Keratinocyte (primary cell): ENCODE data around the gene ALDH1L1. TPM values are rescaled to one million over a fixed set of nuclear protein-coding genes. Genes with fewer than 3 reads are reported as not detected.

Experiments used
- DNase-seq: peaks from one replicate; pipeline ENCODE4 v3.0.0-alpha.2; 2011; ENCODE audit warnings: low read depth, missing footprints, low spot score
- FAIRE-seq: peaks from 2 replicates; lab custom pipeline; 2011; peaks lifted over from hg19 to GRCh38; lab: Jason Lieb, UNC
- H2AFZ ChIP-seq: 2 replicates; pipeline ENCODE4 v1.6.0; 2012; ENCODE audit warnings: low read length, control low read depth, inconsistent platforms; ENCODE audit not compliant: control insufficient read depth
- H3K27ac ChIP-seq: 2 replicates; pipeline ENCODE4 v1.5.1; 2011; ENCODE audit warnings: low read length; ENCODE audit not compliant: control insufficient read depth, insufficient read depth
- H3K27me3 ChIP-seq: 3 replicates; pipeline ENCODE4 v1.6.0; 2011; ENCODE audit warnings: low read length; ENCODE audit not compliant: control insufficient read depth, insufficient read depth; ENCODE audit errors: extremely low read depth
- H3K36me3 ChIP-seq, 2 experiments: 2 replicates in 1 of 2; 3 replicates in 1 of 2; pipeline ENCODE4 v1.5.1; 2011; ENCODE audit warnings: low read length in 2 of 2, mild to moderate bottlenecking in 1 of 2; ENCODE audit not compliant: control insufficient read depth in 2 of 2, insufficient read depth in 2 of 2; ENCODE audit errors: extremely low read depth in 1 of 2
- H3K4me1 ChIP-seq: 3 replicates; pipeline ENCODE4 v1.5.1; 2011; ENCODE audit warnings: low read length; ENCODE audit not compliant: control insufficient read depth, insufficient read depth; ENCODE audit errors: extremely low read depth
- H3K4me2 ChIP-seq: 3 replicates; pipeline ENCODE4 v1.6.0; 2011; ENCODE audit warnings: low read depth, low read length; ENCODE audit not compliant: control insufficient read depth, insufficient read depth; ENCODE audit errors: extremely low read depth
- H3K4me3 ChIP-seq, 3 experiments: fragments of 200-600 bp in 1 of 3; sonication (generic) in 1 of 3; 2 replicates in 2 of 3; 3 replicates in 1 of 3; pipeline ENCODE4 v1.5.1; 2011 to 2016; ENCODE audit warnings: low read length in 3 of 3, mild to moderate bottlenecking in 3 of 3, control low read depth in 2 of 3, inconsistent platforms in 1 of 3, low read depth in 1 of 3, mixed read lengths in 1 of 3, mixed run types in 1 of 3, moderate library complexity in 1 of 3; ENCODE audit not compliant: control insufficient read depth in 2 of 3, insufficient read depth in 2 of 3; ENCODE audit errors: extremely low read depth in 1 of 3
- H3K79me2 ChIP-seq: 2 replicates; pipeline ENCODE4 v1.6.0; 2012; ENCODE audit warnings: low read length; ENCODE audit not compliant: control insufficient read depth, insufficient read depth
- H3K9ac ChIP-seq: 3 replicates; pipeline ENCODE4 v1.6.0; 2011; ENCODE audit warnings: low read length; ENCODE audit not compliant: control insufficient read depth, insufficient read depth; ENCODE audit errors: extremely low read depth
- H3K9me1 ChIP-seq: 3 replicates; pipeline ENCODE4 v1.6.0; 2011; ENCODE audit warnings: low read length; ENCODE audit not compliant: control insufficient read depth, insufficient read depth; ENCODE audit errors: extremely low read depth
- H3K9me3 ChIP-seq: 2 replicates; pipeline ENCODE4 v1.5.1; 2012; ENCODE audit warnings: low read depth, low read length; ENCODE audit not compliant: control insufficient read depth
- H4K20me1 ChIP-seq: 3 replicates; pipeline ENCODE4 v1.6.0; 2011; ENCODE audit warnings: low read length; ENCODE audit not compliant: control insufficient read depth, insufficient read depth; ENCODE audit errors: extremely low read depth
- EZH2 ChIP-seq: IDR thresholded peaks from one replicate; pipeline ENCODE4 v1.6.1; 2012; ENCODE audit warnings: inconsistent platforms, mild to moderate bottlenecking, low read length, moderate library complexity
- dilution Hi-C: fragments of 300-500 bp; cut with MboI; formaldehyde crosslinking; loops from one replicate; pipeline ENCODE4 v1.7.0; 2020; ENCODE audit warnings: low sequenced_read_pairs; ENCODE audit not compliant: extremely low pct_ligation_motif_present
- polyA plus RNA-seq, 5 experiments: library from polyadenylated mRNA; depleted of rRNA in 3 of 5; stranded (reverse) in 3 of 5; stranded (forward) in 1 of 5; unstranded in 1 of 5; fragments of >200 nt; gene quantifications; 1 replicate in 1 of 5; 2 replicates in 3 of 5; 3 replicates in 1 of 5; pipeline versions ENCODE4 v1.2.1 to v1.2.3, GENCODE V29; 2011 to 2012; ENCODE audit warnings: missing spikeins in 2 of 5, low read depth in 1 of 5, low replicate concordance in 1 of 5
- TF ChIP-seq, protein P1 (sequence below), 3 experiments: IDR thresholded peaks in 1 of 3; conservative IDR thresholded peaks in 1 of 3; optimal IDR thresholded peaks in 1 of 3; 2 replicates in 2 of 3; 3 replicates in 1 of 3; pipeline versions ENCODE3 to v1.5.1; 2011; ENCODE audit warnings: low read length in 3 of 3, mild to moderate bottlenecking in 3 of 3, moderate library complexity in 2 of 3, control low read depth in 1 of 3, inconsistent platforms in 1 of 3; ENCODE audit not compliant: insufficient read depth in 2 of 3; ENCODE audit errors: extremely low read depth in 1 of 3

ALDH1L1 gene
- polyA plus RNA-seq, 1 donor (not counting 4 experiments of a cell fraction or from before 2014, with no cell fraction given), result 0.35 TPM

DNA sequence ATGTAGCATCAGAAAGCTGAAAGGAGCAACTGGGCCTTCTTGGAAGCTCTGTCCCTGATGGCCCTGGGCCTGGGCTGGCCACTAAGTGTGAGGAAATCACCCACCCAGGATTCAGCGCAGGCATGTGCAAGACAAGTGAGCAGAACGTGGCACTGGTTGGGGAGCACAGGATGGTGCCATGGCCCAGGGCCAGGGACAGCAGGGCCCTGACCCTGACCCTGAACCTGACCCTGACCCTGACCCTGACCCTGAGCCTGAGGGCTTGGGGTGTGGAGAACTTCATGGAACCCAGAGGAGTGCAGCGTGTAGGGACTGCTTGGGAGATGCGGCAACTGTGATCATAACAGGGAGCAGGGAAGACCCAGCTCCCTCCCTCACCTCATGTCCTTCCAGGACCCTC, 5.9 kb upstream of the ALDH1L1 start:
- TF ChIP-seq EZH2, result no peak
- TF ChIP-seq, protein P1, sequence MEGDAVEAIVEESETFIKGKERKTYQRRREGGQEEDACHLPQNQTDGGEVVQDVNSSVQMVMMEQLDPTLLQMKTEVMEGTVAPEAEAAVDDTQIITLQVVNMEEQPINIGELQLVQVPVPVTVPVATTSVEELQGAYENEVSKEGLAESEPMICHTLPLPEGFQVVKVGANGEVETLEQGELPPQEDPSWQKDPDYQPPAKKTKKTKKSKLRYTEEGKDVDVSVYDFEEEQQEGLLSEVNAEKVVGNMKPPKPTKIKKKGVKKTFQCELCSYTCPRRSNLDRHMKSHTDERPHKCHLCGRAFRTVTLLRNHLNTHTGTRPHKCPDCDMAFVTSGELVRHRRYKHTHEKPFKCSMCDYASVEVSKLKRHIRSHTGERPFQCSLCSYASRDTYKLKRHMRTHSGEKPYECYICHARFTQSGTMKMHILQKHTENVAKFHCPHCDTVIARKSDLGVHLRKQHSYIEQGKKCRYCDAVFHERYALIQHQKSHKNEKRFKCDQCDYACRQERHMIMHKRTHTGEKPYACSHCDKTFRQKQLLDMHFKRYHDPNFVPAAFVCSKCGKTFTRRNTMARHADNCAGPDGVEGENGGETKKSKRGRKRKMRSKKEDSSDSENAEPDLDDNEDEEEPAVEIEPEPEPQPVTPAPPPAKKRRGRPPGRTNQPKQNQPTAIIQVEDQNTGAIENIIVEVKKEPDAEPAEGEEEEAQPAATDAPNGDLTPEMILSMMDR (optimal IDR thresholded peaks at IDR 0.05 in 1 of 3, IDR thresholded peaks at IDR 0.05 in 1 of 3, conservative IDR thresholded peaks at IDR 0.05 in 1 of 3; ENCODE audit: extremely low read depth in 1 of 3, insufficient read depth in 2 of 3, low read length in 3 of 3), result no peak
- H3K4me2 ChIP-seq, result no peak overlapping the region
- FAIRE-seq (no peak), DNase-seq (no peak)
- no peak overlapping the region for H3K9ac ChIP-seq
- peaks cover 3% of the 10 kb centered on the region for H3K27me3 ChIP-seq
- no peak overlapping the region for H3K4me3 ChIP-seq
- no peaks in the 10 kb centered on the region for H3K79me2 ChIP-seq
- H2AFZ ChIP-seq, result no peak overlapping the region
- dilution Hi-C loops, result no loop called here
- no peaks in the 10 kb centered on the region for H3K36me3 ChIP-seq
- H3K27ac ChIP-seq, result no peak overlapping the region
- no peaks in the 10 kb centered on the region for H3K4me1 ChIP-seq
- H4K20me1 ChIP-seq, result no peaks in the 10 kb centered on the region
- no peaks in the 10 kb centered on the region for H3K9me3 ChIP-seq
- H3K9me1 ChIP-seq, result no peaks in the 10 kb centered on the region

DNA sequence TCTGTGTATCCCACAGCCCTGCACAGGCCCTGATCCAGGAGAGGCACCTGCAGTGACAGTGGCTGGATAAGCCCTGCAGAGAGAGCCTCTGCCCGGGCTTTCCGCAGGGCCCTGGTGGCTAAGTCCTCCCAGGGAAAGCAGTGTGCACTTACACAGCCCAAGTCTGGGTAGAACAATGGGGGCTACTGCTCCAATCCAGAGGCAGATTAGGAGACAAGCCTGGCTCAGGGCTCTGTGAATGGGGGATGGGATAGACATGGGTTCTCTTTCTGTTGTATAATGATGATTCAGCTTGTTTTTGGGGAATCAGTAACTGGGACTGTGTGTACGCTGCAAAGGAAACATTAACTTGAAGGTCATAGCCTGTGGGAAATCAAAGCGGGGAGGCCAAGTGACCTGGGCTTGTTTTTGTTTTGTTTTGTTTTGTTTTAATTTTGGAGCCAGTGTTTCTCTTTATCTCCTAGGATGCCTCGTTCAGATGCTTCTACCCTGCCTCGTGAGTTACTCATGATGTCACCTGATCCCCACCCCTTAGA, 4.1 kb upstream of the ALDH1L1 start:
- Histone ChIP-seq H3K9me3 (no peaks in the 10 kb centered on the region), H3K27me3 (peaks cover 11% of the 10 kb centered on the region), H3K4me3 (no peak overlapping the region), H3K4me1 (peaks cover 7% of the 10 kb centered on the region), H3K36me3 (no peaks in the 10 kb centered on the region), H3K79me2 (no peaks in the 10 kb centered on the region), H4K20me1 (no peaks in the 10 kb centered on the region), H3K27ac (no peak overlapping the region), H3K4me2 (no peak overlapping the region), H2AFZ (no peak overlapping the region), H3K9me1 (no peaks in the 10 kb centered on the region), H3K9ac (no peak overlapping the region)
- no peak for DNase-seq
- no peak for FAIRE-seq
- dilution Hi-C loops, result no loop called here
- TF ChIP-seq, protein P1 (optimal IDR thresholded peaks at IDR 0.05 in 1 of 3, IDR thresholded peaks at IDR 0.05 in 1 of 3, conservative IDR thresholded peaks at IDR 0.05 in 1 of 3; ENCODE audit: extremely low read depth in 1 of 3, insufficient read depth in 2 of 3, low read length in 3 of 3), result no peak
- TF ChIP-seq EZH2, result no peak
